Hindlimb muscle (tissue), 1 donor: ENCODE results near the gene MYH13. TPM values are rescaled to one million over a fixed set of nuclear protein-coding genes. Genes with fewer than 3 reads are reported as not detected.

Experiments used
- polyA plus RNA-seq: library from polyadenylated mRNA; unstranded; fragments of 120-200 nt; gene quantifications from one replicate; pipeline ENCODE4 v1.2.1, GENCODE V29; 2013; ENCODE audit not compliant: insufficient read length

Gene MYH13
- polyA plus RNA-seq, 1 donor: 0.52 TPM

Other genes starting within 250 kb of the MYH13 start
- gene GAS7, start 174.4 kb downstream of the MYH13 start, polyA plus RNA-seq: 57.4 TPM
- 3,387 TPM for gene MYH8, start 48.9 kb upstream of the MYH13 start, polyA plus RNA-seq
- gene MYH4, start 96.6 kb upstream of the MYH13 start, polyA plus RNA-seq: 0.58 TPM
- gene MYH1, start 145.5 kb upstream of the MYH13 start, polyA plus RNA-seq: 38.7 TPM
- gene MYH2, start 176.7 kb upstream of the MYH13 start, polyA plus RNA-seq: 48.2 TPM